Subcutaneous adipose tissue (tissue), 4 donors: ENCODE results near the gene CCDC40. TPM values are rescaled to one million over a fixed set of nuclear protein-coding genes. Genes with fewer than 3 reads are reported as not detected.

Experiments
- total RNA-seq, 4 donors: library from RNA; depleted of rRNA; stranded (reverse); fragments of >200 nt; gene quantifications; one replicate each; pipeline ENCODE4 v1.1.0, GENCODE V29; 2016
- TF ChIP-seq, protein P1 (sequence below): fragments of 450-650 bp; IDR thresholded peaks from one replicate; pipeline ENCODE4 v1.5.1; 2016; ENCODE audit warnings: low read depth, mild to moderate bottlenecking, control low read depth, antibody characterized with exemption, moderate library complexity

Gene CCDC40
- total RNA-seq, 4 donors from 2014 or later = 3.1 to 5.5 (median 4.6) TPM

- TF ChIP-seq, protein P1, sequence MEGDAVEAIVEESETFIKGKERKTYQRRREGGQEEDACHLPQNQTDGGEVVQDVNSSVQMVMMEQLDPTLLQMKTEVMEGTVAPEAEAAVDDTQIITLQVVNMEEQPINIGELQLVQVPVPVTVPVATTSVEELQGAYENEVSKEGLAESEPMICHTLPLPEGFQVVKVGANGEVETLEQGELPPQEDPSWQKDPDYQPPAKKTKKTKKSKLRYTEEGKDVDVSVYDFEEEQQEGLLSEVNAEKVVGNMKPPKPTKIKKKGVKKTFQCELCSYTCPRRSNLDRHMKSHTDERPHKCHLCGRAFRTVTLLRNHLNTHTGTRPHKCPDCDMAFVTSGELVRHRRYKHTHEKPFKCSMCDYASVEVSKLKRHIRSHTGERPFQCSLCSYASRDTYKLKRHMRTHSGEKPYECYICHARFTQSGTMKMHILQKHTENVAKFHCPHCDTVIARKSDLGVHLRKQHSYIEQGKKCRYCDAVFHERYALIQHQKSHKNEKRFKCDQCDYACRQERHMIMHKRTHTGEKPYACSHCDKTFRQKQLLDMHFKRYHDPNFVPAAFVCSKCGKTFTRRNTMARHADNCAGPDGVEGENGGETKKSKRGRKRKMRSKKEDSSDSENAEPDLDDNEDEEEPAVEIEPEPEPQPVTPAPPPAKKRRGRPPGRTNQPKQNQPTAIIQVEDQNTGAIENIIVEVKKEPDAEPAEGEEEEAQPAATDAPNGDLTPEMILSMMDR = no peak
Measured at GRCh38 chr17:80118601-80119270, 82.3 kb downstream of the CCDC40 start.

GRCh38 chr17:80119271-80119791 lies 82.9 kb downstream of the CCDC40 start:
- TF ChIP-seq, protein P1 = no peak

DNA sequence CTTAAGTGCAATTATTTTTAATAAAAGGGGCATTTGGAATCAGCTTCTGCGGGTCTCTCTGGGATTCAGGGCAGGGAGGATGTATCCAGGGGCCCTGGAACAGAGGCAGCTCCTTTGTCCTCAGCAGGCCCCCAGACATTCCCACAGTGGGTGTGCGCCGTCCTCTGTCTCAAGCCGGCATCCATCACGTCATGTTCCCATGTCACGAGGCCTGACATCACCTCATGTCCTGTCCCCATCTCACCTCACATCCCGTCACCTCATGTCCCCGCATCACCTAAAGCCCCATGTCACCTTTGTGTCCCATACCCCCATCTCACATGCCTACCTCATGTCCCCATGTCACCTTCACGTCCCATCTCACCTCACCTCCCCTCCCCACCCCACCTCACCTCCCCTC lies 83.4 kb downstream of the CCDC40 start:
- TF ChIP-seq, protein P1 = no peak

GRCh38 chr17:80122026-80122575 lies 85.7 kb downstream of the CCDC40 start:
- TF ChIP-seq, protein P1 = no peak

DNA sequence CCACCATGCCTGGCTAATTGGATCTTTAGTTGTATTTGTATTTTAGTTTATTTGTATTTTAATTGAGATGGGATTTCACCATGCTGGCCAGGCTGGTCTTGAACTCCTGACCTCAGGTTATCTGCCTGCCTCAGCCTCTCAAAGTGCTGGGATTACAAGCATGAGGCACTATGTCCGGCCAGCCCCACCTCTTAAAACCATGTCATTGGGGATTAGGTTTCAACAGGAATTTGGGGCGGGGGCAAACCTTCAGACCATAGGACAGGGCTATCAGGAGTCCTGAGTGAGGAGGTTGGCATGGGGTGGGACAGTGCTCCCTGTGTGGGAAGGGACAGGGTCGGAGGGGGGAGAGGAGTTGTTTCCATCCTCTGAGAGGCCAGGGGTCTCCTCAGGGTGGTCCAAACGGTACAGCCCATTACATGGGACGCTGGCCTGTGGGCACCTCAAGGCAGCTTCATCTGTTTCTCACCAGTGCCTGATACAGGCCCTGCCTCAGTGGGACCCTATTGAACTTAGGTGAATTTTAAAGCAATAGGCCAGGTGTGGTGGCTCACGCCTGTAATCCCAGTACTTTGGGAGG lies 86.6 kb downstream of the CCDC40 start:
- TF ChIP-seq, protein P1 = no peak

DNA sequence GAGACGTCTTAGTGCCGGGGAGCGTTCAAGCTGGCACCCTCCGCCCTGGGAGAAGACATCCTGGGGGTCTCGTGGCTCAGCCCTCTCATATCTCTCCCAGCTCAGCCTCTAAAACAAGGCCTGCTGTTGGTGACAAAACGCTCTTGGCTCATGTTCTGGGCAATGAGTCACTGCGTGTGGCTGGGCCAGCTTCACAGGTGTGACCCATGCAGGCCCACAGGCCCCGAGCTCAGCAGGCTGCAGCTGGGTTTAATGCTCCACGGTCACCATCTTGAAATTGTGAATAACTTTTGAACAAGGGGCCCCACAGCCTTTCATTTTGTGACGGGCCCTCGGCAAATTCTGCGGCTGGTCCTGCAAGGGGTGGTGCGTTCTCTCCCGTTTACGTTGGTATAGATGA lies 87.3 kb downstream of the CCDC40 start:
- TF ChIP-seq, protein P1 = no peak

GRCh38 chr17:80124351-80124981 lies 88.0 kb downstream of the CCDC40 start:
- TF ChIP-seq, protein P1 = no peak
